ENCODE results near the gene ENDOU. TPM values are rescaled to one million over a fixed set of nuclear protein-coding genes. Genes with fewer than 3 reads are reported as not detected.

The ENDOU gene
- polyA plus RNA-seq, 1 of the 3 experiments (the other 2 are of a cell fraction): not detected

- TF ChIP-seq REST (IDR thresholded peaks at IDR 0.05; ENCODE audit: low read depth, low read length): no peak
- TF ChIP-seq, protein P1, sequence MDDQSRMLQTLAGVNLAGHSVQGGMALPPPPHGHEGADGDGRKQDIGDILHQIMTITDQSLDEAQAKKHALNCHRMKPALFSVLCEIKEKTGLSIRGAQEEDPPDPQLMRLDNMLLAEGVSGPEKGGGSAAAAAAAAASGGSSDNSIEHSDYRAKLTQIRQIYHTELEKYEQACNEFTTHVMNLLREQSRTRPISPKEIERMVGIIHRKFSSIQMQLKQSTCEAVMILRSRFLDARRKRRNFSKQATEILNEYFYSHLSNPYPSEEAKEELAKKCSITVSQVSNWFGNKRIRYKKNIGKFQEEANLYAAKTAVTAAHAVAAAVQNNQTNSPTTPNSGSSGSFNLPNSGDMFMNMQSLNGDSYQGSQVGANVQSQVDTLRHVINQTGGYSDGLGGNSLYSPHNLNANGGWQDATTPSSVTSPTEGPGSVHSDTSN (IDR thresholded peaks at IDR 0.05): no peak
- TF ChIP-seq FOSL2 (IDR thresholded peaks at IDR 0.05; ENCODE audit: borderline replicate concordance, low read depth): no peak
- no peak for TF ChIP-seq TCF12 (IDR thresholded peaks at IDR 0.05)
- TF ChIP-seq ELF1 (IDR thresholded peaks at IDR 0.05): no peak
- no peak for TF ChIP-seq SMC3 (IDR thresholded peaks at IDR 0.05; ENCODE audit: low read depth, low read length)
- TF ChIP-seq MXI1 (IDR thresholded peaks at IDR 0.05; ENCODE audit: low read depth, low read length): no peak
- no peak for TF ChIP-seq CHD2 (IDR thresholded peaks at IDR 0.05; ENCODE audit: low read length, partially characterized antibody)
Observed at GRCh38 chr12:47722941-47723631, 2.2 kb downstream of the ENDOU start (continued).

GRCh38 chr12:47722136-47722834, 3.0 kb downstream of the ENDOU start:
- WGBS (ENCODE audit: low lambda C conversion rate): 74% methylated on average over 7 of the region's 7 CpGs
- H3K9ac ChIP-seq: no peak overlapping the region
- peaks cover 4 to 9% of the 10 kb centered on the region in 2 experiments; a peak in 2 of 4 replicates for H3K4me1 ChIP-seq (ENCODE audit: control insufficient read depth in 1 of 2, insufficient read depth in 2 of 2, low read depth in 1 of 2, low read length in 1 of 2)
- CTCF ChIA-PET: interaction anchor here (0.8 to 43.0 kb wide), 5 partner anchors 20 to 116 kb away, joined by 3 to 1294 read pairs (median 38); partner anchors contain the start of gene SLC48A1
- H3K36me3 ChIP-seq (replicated peaks in 1 of 2; ENCODE audit: control insufficient read depth in 1 of 2, insufficient read depth in 2 of 2, low read length in 1 of 2): no peaks in the 10 kb centered on the region
- H3K79me2 ChIP-seq (ENCODE audit: insufficient read depth): no peaks in the 10 kb centered on the region
- H3K27me3 ChIP-seq (ENCODE audit: insufficient read depth): no peaks in the 10 kb centered on the region
- H3K4me2 ChIP-seq: no peak overlapping the region
- no peaks in the 10 kb centered on the region for H4K20me1 ChIP-seq (ENCODE audit: insufficient read depth)
- no peaks in the 10 kb centered on the region for H3F3A ChIP-seq (replicated peaks; ENCODE audit: insufficient read depth)
- no peaks in the 10 kb centered on the region for H3K9me2 ChIP-seq
- DNase-seq: no peak
- no peaks in the 10 kb centered on the region for H3K9me3 ChIP-seq
- no peak overlapping the region for H3K27ac ChIP-seq (ENCODE audit: low read depth in 2 of 2, low read length in 1 of 2)
- H3K4me3 ChIP-seq (ENCODE audit: low read depth in 2 of 2, low read length in 1 of 2): no peak overlapping the region
- POLR2A ChIA-PET: no interaction called here
- TF ChIP-seq NFIC (IDR thresholded peaks at IDR 0.05; ENCODE audit: borderline replicate concordance) (no peak), REST (IDR thresholded peaks at IDR 0.05; ENCODE audit: low read depth, low read length) (no peak), MAX (IDR thresholded peaks at IDR 0.05; ENCODE audit: low read depth) (no peak), MXI1 (IDR thresholded peaks at IDR 0.05; ENCODE audit: low read depth, low read length) (no peak), EP300 (IDR thresholded peaks at IDR 0.05; ENCODE audit: borderline replicate concordance in 1 of 2, low read depth in 1 of 2, low read length in 1 of 2) (no peak)
- TF ChIP-seq, protein P2, sequence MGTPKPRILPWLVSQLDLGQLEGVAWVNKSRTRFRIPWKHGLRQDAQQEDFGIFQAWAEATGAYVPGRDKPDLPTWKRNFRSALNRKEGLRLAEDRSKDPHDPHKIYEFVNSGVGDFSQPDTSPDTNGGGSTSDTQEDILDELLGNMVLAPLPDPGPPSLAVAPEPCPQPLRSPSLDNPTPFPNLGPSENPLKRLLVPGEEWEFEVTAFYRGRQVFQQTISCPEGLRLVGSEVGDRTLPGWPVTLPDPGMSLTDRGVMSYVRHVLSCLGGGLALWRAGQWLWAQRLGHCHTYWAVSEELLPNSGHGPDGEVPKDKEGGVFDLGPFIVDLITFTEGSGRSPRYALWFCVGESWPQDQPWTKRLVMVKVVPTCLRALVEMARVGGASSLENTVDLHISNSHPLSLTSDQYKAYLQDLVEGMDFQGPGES (IDR thresholded peaks at IDR 0.05; ENCODE audit: low read depth, low read length): no peak
- TF ChIP-seq, protein P3, sequence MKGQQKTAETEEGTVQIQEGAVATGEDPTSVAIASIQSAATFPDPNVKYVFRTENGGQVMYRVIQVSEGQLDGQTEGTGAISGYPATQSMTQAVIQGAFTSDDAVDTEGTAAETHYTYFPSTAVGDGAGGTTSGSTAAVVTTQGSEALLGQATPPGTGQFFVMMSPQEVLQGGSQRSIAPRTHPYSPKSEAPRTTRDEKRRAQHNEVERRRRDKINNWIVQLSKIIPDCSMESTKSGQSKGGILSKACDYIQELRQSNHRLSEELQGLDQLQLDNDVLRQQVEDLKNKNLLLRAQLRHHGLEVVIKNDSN (IDR thresholded peaks at IDR 0.05; ENCODE audit: borderline replicate concordance, low read depth): no peak
- H2AFZ ChIP-seq (ENCODE audit: low read depth): no peak overlapping the region
